GM18858 (cell line): ENCODE data around the gene SH3YL1.

Experiments used
- ATAC-seq: cut with Tn5 transposase; IDR thresholded peaks from one replicate; pipeline ENCODE4 v1.9.1; 2021; ENCODE audit not compliant: unreplicated experiment

SH3YL1 gene

DNA sequence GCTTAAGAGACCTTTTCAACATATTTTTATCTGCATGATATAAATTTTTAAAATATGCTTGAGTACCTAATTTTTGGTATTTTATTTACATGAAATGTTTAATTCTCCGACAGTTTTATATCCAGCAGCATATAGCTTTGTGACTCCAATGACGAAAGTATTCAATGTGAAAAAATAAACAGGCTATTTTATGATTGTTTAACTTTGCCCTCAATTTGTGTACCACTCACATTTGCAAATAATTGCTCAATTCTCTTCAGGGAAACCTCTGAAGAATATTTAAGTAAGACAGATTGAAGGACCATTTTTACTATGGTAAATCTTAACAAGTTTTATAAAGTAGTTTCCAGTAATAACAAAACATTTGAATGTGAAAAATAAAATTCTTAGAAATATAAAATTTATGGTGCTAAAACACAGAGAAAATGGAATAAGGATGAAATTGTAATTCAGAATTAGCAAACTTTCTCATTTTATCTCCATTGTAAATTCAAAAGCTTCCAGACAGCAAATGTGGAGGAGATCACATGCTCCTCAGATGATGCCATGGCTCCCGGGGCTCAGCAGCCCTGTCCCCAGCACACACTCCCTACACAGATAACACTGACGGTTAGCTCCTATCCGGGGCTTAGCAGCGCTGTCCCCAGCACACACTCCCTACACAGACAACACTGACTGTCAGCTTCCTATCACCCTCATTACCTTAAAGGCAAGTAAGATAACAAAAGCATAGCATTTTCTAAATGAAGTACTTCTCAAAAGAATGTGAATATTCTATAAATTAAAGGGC, 39.7 kb downstream of the SH3YL1 start:
- ATAC-seq, result no peak

GRCh38 chr2:223451-223850, 40.4 kb downstream of the SH3YL1 start:
- no peak for ATAC-seq

GRCh38 chr2:216068-216467, 47.8 kb downstream of the SH3YL1 start:
- ATAC-seq, result no peak

DNA sequence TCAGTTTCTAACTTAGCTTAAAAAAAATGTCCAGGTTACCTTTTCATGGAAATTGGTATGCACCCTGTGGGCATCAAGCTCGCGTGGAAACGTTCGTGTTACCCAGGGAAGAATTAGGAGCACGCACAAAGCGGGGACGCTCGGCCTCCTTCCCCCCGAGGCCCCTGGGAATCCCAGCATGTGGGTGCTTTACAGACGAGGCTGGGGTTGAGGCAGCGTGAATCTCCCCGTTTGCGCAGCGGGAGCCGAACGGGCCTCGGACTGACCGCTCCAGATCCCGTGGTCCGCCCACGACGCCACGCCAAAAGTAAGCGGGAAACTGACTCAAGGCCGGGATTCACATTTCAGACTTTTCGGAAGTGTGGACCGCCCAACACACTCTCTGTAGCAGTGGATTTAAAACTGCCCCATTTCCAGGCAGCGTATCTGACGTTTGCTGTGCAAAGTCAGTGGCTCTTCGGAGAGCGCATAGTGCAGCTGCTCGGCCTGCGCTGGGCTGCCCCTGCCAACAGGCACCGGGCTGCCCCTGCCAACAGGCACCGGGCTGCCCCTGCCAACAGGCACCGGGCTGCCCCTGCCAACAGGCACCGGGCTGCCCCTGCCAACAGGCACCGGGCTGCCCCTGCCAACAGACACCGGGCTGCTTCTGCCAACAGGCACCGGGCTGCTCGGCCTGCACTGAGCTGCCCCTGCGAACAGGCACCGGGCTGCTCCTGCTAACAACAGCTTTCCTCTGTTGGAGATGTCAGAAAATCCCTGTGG, 49.7 kb downstream of the SH3YL1 start:
- no peak for ATAC-seq

DNA sequence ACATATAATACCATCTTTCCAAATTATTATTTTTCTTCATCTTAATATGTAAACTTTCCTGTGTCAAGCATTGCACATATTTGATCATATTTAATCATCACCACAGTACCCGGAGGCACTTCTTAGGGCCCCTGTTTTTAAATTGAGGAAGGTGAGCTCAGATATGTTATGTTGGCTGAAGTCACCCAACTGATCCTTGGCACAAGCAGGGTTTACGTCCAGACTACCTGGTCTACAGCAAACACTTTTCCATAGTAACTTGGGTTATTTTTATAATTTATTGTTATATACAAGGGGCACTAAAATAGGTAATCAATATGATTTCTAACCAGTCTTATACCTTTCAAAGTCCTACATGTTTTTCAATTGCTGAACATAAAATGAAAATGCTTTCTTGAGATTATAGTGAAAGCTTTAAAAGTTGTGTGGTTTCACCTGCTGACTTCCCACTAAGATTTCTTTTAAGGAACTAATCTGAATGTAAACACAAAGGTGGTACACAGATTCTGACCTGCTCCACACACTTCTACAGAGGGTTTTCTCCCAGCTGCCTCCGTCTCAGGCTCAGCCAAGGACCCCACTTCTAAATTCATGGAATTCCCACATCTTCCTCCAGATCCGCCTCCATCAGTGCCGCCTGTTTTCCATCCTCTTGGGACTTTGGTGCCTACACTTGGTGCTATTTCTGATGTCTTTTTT, 52.2 kb downstream of the SH3YL1 start:
- ATAC-seq, result no peak

DNA sequence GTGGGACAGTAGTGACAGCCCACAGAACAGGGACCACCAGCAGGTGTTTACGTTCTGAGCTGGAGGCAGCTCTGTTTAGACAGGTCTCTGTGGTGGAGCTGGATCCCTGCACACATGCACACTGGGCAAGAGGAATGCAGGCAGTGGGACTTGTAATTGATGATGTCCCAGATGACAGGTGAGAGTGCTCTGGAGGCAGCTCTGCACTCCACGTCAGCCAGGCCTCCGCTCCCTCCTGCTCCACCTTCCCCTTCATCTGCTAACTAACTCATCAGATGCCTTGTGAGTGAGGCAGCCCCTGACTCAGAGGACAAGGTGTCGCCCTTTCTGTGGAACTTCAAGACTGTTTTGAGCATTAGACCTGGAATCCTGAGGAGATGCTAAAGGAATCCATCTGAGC, 53.2 kb downstream of the SH3YL1 start:
- no peak for ATAC-seq

GRCh38 chr2:209470-209869, 54.4 kb downstream of the SH3YL1 start:
- ATAC-seq, result no peak

GRCh38 chr2:208335-208734, 55.5 kb downstream of the SH3YL1 start:
- no peak for ATAC-seq

- ATAC-seq, result no peak
Measured at GRCh38 chr2:203984-204383, 59.8 kb downstream of the SH3YL1 start.

DNA sequence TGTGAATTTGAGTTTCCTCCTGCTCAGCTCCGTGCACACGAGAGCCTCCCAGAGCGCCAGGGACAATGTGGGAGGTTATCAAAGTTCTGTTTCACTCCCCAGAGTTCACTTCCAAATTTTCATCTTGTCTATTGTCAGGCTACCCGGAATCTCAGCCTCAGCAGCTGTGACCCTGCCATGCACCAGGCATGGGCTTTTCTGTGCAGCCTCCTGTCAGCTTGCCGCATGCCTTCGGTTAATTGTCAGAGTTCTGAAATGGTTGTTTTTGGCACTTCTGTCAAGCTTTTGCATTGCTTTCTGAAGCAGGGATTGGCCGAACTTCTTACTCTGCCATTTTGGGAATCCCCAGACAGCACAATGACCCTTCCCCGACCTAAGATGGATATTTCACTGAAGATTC, 60.4 kb downstream of the SH3YL1 start:
- ATAC-seq, result no peak

- no peak for ATAC-seq
Measured at GRCh38 chr2:202945-203344, 60.9 kb downstream of the SH3YL1 start.

DNA sequence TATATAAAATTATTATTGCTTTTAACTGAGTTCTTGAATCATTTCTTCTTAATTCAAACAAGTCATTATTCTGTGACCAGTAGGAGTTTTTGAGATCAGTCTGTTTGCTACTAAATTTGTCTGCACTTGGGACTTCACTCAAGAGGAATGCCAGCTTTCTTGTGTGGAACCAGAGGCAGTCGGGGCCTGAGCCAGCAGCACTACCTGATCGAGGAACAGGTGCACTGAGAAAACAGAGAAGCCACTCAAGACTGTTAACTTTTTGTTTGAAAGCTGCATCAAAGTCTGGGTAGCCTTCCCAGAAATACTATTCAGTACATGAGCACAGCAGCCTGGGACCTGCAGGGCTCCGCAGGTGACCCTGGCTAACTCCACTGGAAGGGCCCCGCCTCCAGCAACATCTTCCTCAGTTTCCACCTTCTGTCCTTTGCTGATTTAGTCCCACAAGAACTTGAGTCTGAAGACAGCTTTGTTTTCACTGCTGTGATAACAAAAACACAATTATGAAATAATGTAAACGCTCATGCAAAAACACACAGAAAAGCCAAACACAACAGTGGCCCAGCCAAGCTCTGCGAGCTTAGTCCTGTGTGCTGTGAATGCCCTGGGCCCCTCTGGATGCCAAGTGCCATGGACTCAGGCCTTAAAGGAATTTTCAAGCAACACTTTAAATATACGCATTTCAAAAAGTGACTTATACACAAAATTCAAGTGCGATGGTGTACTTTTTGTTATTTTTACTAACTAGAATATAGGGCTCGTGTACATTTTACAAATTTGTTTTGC, 62.0 kb downstream of the SH3YL1 start:
- ATAC-seq, result no peak

DNA sequence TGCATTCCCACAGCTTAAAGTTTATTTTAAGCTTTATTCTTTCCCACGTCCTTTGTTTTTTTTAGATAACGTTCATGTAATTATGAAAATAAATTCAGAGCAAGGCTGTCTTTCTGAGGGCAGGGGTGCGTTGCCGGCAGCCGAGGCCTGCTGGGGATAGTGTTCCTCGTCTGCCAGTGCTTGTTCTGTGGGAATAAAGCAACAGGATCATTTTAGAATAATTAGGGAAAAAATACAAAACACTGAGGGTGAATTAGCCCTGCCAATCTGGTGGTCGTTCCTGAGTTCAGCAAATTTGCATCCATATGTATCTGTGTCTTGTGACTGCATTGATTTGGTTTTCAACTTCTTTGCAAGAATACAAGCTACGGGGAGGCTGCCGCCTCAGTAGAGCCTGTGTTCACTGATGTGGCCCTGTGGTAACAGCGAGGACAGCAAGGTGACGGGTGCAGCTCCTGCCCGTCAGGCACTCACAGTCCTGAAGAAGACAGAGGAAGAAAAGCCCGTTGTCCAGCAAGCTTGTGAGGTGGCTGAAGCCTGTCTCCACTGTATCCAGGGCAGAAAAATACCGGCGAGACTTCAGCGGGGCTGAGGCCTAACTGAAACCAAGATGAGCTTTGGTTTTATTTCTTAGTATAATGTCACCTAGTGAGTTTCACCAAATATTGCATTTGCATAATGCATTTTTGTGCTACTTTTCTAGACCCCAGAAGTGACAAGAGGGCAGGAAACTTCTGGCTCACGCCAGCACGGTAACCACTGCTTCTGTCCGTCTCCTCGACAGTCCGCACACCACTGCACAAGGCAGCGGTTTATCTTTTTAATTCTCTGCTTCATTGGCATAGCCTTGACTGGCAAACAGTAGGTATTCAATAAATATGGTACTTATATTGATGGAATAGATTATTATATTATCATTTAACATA, 64.5 kb downstream of the SH3YL1 start:
- no peak for ATAC-seq

- no peak for ATAC-seq
Measured at GRCh38 chr2:196406-196805, 67.4 kb downstream of the SH3YL1 start.

GRCh38 chr2:195932-196331, 67.9 kb downstream of the SH3YL1 start:
- no peak for ATAC-seq

DNA sequence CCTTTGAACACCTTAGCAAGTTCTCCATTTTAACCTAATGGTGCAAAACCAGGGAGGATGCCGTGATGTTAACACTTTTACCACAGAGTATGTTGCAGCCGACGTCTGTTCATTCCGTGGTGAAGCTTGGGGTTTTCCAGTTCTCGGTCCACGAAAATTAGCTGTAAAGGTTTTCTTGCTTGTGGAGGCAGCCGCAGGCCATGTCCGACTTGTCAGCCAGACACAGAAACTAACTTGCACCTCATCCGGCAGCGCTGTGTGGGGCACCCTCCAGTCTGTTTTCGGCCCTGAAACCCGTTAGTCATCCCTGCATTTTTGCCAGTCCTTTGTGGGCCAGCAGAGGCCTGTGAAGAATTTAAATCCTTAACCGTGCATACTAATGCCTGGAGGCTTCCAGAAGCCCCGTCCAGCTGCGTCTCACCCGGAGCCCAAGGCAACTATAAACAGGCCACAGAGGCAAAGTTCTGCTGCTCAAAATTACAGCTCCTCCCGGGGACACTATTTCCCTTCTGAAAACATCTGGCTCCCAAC, 70.6 kb downstream of the SH3YL1 start:
- no peak for ATAC-seq

GRCh38 chr2:191311-192190, 72.3 kb downstream of the SH3YL1 start:
- ATAC-seq, result no peak

DNA sequence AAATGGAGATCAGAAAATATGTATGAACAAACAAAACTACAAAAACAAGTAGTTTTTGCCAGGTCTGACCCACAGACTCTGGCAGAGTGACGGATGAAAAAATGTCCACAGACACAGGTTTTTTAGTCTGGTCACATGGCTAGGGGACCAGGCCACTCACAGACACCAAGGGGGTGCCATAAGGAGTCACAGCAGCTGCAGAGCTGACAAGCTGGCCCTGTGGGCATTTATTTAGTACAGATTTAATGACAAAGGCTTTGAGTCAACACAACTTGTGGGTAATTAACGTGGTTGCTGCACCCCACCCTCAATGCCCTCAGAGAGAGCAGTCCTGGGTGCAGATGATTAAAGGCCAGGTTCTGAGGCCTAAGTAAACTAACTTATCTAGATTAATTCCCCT, 76.0 kb downstream of the SH3YL1 start:
- ATAC-seq, result no peak

GRCh38 chr2:185221-185620, 78.6 kb downstream of the SH3YL1 start:
- no peak for ATAC-seq
